Keratinocyte (primary cell): Measurements from ENCODE around the gene C3orf70.

Source experiments
- EZH2 ChIP-seq: IDR thresholded peaks from one replicate; pipeline ENCODE4 v1.6.1; 2012; ENCODE audit warnings: inconsistent platforms, mild to moderate bottlenecking, low read length, moderate library complexity
- TF ChIP-seq, protein P1 (sequence below), 3 experiments: IDR thresholded peaks in 1 of 3; conservative IDR thresholded peaks in 1 of 3; optimal IDR thresholded peaks in 1 of 3; 2 replicates in 2 of 3; 3 replicates in 1 of 3; pipeline versions ENCODE3 to v1.5.1; 2011; ENCODE audit warnings: low read length in 3 of 3, mild to moderate bottlenecking in 3 of 3, moderate library complexity in 2 of 3, control low read depth in 1 of 3, inconsistent platforms in 1 of 3; ENCODE audit not compliant: insufficient read depth in 2 of 3; ENCODE audit errors: extremely low read depth in 1 of 3

DNA sequence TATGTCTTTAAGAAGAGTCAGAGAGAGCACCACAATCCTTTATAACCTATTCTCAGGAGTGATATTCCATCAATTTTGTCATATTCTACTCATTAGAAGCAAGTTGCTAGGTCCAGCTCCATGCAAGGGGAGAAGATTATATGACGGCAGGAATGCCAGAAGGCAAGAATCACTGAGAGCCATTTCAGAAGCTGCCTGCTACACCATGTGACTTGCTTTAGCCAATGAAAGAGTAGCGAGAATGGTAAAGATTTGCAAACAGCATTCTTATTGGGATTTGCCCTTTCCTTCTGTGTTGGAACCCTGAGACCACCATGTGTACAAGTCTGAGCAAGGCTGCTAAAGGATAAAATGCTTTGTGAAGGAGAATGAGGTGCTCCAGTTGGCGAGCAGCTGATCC is 4.5 kb upstream of the C3orf70 start:
- TF ChIP-seq, protein P1, sequence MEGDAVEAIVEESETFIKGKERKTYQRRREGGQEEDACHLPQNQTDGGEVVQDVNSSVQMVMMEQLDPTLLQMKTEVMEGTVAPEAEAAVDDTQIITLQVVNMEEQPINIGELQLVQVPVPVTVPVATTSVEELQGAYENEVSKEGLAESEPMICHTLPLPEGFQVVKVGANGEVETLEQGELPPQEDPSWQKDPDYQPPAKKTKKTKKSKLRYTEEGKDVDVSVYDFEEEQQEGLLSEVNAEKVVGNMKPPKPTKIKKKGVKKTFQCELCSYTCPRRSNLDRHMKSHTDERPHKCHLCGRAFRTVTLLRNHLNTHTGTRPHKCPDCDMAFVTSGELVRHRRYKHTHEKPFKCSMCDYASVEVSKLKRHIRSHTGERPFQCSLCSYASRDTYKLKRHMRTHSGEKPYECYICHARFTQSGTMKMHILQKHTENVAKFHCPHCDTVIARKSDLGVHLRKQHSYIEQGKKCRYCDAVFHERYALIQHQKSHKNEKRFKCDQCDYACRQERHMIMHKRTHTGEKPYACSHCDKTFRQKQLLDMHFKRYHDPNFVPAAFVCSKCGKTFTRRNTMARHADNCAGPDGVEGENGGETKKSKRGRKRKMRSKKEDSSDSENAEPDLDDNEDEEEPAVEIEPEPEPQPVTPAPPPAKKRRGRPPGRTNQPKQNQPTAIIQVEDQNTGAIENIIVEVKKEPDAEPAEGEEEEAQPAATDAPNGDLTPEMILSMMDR (optimal IDR thresholded peaks at IDR 0.05 in 1 of 3, IDR thresholded peaks at IDR 0.05 in 1 of 3, conservative IDR thresholded peaks at IDR 0.05 in 1 of 3; ENCODE audit: extremely low read depth in 1 of 3, insufficient read depth in 2 of 3, low read length in 3 of 3) = no peak
- no peak for TF ChIP-seq EZH2
